Neural cell (in vitro differentiated cells): Measurements from ENCODE around the gene SNAPC5. TPM values are rescaled to one million over a fixed set of nuclear protein-coding genes. Genes with fewer than 3 reads are reported as not detected.

Experiments
- H2AFZ ChIP-seq: fragments of 200-600, 300-800 bp; sonication (generic), shearing (Covaris generic); 2 replicates; pipeline ENCODE4 v1.6.0; 2014; ENCODE audit warnings: low read depth, mild to moderate bottlenecking, antibody characterized with exemption, low read length, moderate library complexity
- H3F3A ChIP-seq: fragments of 200-600 bp; shearing (Covaris generic); 2 replicates; pipeline ENCODE4 v1.6.1; 2016; ENCODE audit warnings: mild to moderate bottlenecking, moderate library complexity, mixed read lengths, antibody characterized with exemption, low read length; ENCODE audit not compliant: insufficient read depth, poor library complexity, severe bottlenecking
- H3K27ac ChIP-seq: fragments of 200-600, 300-800 bp; sonication (generic), shearing (Covaris generic); 2 replicates; pipeline ENCODE4 v1.5.1; 2014; ENCODE audit warnings: mild to moderate bottlenecking, low read length, moderate library complexity
- H3K27me3 ChIP-seq: fragments of 300-800, 200-600 bp; sonication (generic), shearing (Covaris generic); 2 replicates; pipeline ENCODE4 v1.6.0; 2014; ENCODE audit warnings: mild to moderate bottlenecking, low read depth, low read length, moderate library complexity; ENCODE audit not compliant: insufficient read depth
- H3K36me3 ChIP-seq: fragments of 300-800, 200-600 bp; sonication (generic), shearing (Covaris generic); 2 replicates; pipeline ENCODE4 v1.5.1; 2014; ENCODE audit warnings: mild to moderate bottlenecking, antibody characterized with exemption, low read length, moderate library complexity; ENCODE audit not compliant: insufficient read depth
- H3K4me2 ChIP-seq: fragments of 300-800, 200-600 bp; sonication (generic), shearing (Covaris generic); 2 replicates; pipeline ENCODE4 v1.6.0; 2014; ENCODE audit warnings: mild to moderate bottlenecking, low read length
- H3K4me3 ChIP-seq: fragments of 300-800, 200-600 bp; sonication (generic), shearing (Covaris generic); 2 replicates; pipeline ENCODE4 v1.5.1; 2014; ENCODE audit warnings: mild to moderate bottlenecking, low read length, moderate library complexity
- H3K79me2 ChIP-seq: fragments of 200-600 bp; shearing (Covaris generic); replicated peaks from 2 replicates; pipeline ENCODE4 v1.6.0; 2014; ENCODE audit warnings: mild to moderate bottlenecking, low read length, moderate library complexity; ENCODE audit not compliant: insufficient read depth
- H3K9ac ChIP-seq: fragments of 300-800, 200-600 bp; sonication (generic), shearing (Covaris generic); 2 replicates; pipeline ENCODE4 v1.6.1; 2016; ENCODE audit warnings: mild to moderate bottlenecking, low read length, mixed read lengths
- H3K9me2 ChIP-seq: fragments of 200-600 bp; shearing (Covaris generic); 2 replicates; pipeline ENCODE4 v1.6.1; 2016; ENCODE audit warnings: mild to moderate bottlenecking, low read length, mixed read lengths; ENCODE audit not compliant: insufficient read depth
- H3K9me3 ChIP-seq: fragments of 200-600, 300-800 bp; sonication (generic), shearing (Covaris generic); 2 replicates; pipeline ENCODE4 v1.6.1; 2016; ENCODE audit warnings: mild to moderate bottlenecking, mixed run types, low read length, moderate library complexity, mixed read lengths
- H4K20me1 ChIP-seq: fragments of 200-600 bp; shearing (Covaris generic); 2 replicates; pipeline ENCODE4 v1.6.1; 2016; ENCODE audit warnings: mild to moderate bottlenecking, mixed run types; ENCODE audit not compliant: insufficient read depth
- EP300 ChIP-seq: fragments of 450-650 bp; conservative IDR thresholded peaks from 2 replicates; pipeline ENCODE4 v1.6.1; 2014; ENCODE audit warnings: antibody characterized with exemption, mild to moderate bottlenecking, moderate library complexity; ENCODE audit not compliant: poor library complexity, severe bottlenecking
- EZH2 ChIP-seq: fragments of 200-600, 300-800 bp; shearing (Covaris generic), sonication (generic); IDR thresholded peaks from 2 replicates; pipeline ENCODE4 v1.6.1; 2014; ENCODE audit warnings: antibody characterized with exemption, low read length, borderline replicate concordance, mild to moderate bottlenecking; ENCODE audit not compliant: insufficient read depth, poor library complexity, severe bottlenecking
- MXI1 ChIP-seq: fragments of 450-650 bp; conservative IDR thresholded peaks from 2 replicates; pipeline ENCODE4 v1.6.1; 2014; ENCODE audit warnings: antibody characterized with exemption, mild to moderate bottlenecking; ENCODE audit not compliant: poor library complexity, severe bottlenecking
- POLR2AphosphoS5 ChIP-seq: IDR thresholded peaks from 2 replicates; pipeline ENCODE4 v1.6.1; 2012
- RAD21 ChIP-seq: fragments of 450-650 bp; conservative IDR thresholded peaks from 2 replicates; pipeline ENCODE4 v1.6.1; 2014; ENCODE audit warnings: antibody characterized with exemption, mild to moderate bottlenecking, moderate library complexity
- SMC3 ChIP-seq: fragments of 450-650 bp; conservative IDR thresholded peaks from 2 replicates; pipeline ENCODE4 v1.6.1; 2014; ENCODE audit warnings: antibody characterized with exemption, mild to moderate bottlenecking, moderate library complexity; ENCODE audit not compliant: poor library complexity
- TAF1 ChIP-seq: IDR thresholded peaks from 2 replicates; pipeline ENCODE4 v1.6.1; 2012; ENCODE audit warnings: low read depth
- polyA plus RNA-seq: library from polyadenylated mRNA; depleted of rRNA; stranded (reverse); fragments of >200 nt; gene quantifications from 2 replicates; pipeline ENCODE4 v1.2.3, GENCODE V29; 2014
- TF ChIP-seq, protein P1 (sequence below): fragments of 450-650 bp; IDR thresholded peaks from 2 replicates; pipeline ENCODE4 v1.5.1; 2014; ENCODE audit warnings: antibody characterized with exemption, mild to moderate bottlenecking, moderate library complexity; ENCODE audit not compliant: poor library complexity, severe bottlenecking
- TF ChIP-seq, protein P2 (sequence below): IDR thresholded peaks from 2 replicates; pipeline ENCODE4 v1.6.1; 2012; ENCODE audit warnings: borderline replicate concordance

SNAPC5 gene
- polyA plus RNA-seq, 1 donor from 2014 or later, result 62.3 TPM

DNA sequence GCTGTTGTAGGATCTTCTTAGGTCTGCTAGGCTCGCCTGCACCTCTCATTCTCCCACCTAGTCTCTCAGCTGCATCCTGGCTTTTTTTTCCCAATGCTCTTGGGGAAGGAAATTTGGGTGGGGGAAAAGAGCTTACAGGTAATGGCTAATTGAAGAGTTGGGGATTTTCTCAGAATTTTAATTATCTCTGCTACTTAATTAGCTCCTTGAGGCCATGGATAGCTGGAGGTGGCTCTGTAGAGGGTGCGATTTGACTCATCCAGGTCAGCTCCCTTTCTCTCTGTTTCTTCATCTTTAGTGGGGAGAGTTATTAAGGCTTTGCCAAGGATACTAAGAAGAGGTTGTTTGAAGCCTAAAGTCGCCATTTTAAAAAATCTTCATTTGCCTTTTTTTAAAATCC lies 22.6 kb downstream of the SNAPC5 start:
- Histone ChIP-seq H3K9me3 (no peaks in the 10 kb centered on the region), H3K36me3 (no peaks in the 10 kb centered on the region), H4K20me1 (no peaks in the 10 kb centered on the region), H3K9me2 (no peaks in the 10 kb centered on the region), H2AFZ (no peak overlapping the region), H3K27ac (no peak overlapping the region), H3K79me2 (no peaks in the 10 kb centered on the region), H3K4me2 (no peak overlapping the region), H3K4me3 (no peak overlapping the region), H3K9ac (no peak overlapping the region), H3F3A (no peaks in the 10 kb centered on the region), H3K27me3 (no peaks in the 10 kb centered on the region)
- TF ChIP-seq POLR2AphosphoS5 (no peak), EP300 (no peak), TAF1 (no peak), SMC3 (no peak), RAD21 (no peak), MXI1 (no peak), EZH2 (no peak)
- TF ChIP-seq, protein P1, sequence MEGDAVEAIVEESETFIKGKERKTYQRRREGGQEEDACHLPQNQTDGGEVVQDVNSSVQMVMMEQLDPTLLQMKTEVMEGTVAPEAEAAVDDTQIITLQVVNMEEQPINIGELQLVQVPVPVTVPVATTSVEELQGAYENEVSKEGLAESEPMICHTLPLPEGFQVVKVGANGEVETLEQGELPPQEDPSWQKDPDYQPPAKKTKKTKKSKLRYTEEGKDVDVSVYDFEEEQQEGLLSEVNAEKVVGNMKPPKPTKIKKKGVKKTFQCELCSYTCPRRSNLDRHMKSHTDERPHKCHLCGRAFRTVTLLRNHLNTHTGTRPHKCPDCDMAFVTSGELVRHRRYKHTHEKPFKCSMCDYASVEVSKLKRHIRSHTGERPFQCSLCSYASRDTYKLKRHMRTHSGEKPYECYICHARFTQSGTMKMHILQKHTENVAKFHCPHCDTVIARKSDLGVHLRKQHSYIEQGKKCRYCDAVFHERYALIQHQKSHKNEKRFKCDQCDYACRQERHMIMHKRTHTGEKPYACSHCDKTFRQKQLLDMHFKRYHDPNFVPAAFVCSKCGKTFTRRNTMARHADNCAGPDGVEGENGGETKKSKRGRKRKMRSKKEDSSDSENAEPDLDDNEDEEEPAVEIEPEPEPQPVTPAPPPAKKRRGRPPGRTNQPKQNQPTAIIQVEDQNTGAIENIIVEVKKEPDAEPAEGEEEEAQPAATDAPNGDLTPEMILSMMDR, result no peak
- TF ChIP-seq, protein P2, sequence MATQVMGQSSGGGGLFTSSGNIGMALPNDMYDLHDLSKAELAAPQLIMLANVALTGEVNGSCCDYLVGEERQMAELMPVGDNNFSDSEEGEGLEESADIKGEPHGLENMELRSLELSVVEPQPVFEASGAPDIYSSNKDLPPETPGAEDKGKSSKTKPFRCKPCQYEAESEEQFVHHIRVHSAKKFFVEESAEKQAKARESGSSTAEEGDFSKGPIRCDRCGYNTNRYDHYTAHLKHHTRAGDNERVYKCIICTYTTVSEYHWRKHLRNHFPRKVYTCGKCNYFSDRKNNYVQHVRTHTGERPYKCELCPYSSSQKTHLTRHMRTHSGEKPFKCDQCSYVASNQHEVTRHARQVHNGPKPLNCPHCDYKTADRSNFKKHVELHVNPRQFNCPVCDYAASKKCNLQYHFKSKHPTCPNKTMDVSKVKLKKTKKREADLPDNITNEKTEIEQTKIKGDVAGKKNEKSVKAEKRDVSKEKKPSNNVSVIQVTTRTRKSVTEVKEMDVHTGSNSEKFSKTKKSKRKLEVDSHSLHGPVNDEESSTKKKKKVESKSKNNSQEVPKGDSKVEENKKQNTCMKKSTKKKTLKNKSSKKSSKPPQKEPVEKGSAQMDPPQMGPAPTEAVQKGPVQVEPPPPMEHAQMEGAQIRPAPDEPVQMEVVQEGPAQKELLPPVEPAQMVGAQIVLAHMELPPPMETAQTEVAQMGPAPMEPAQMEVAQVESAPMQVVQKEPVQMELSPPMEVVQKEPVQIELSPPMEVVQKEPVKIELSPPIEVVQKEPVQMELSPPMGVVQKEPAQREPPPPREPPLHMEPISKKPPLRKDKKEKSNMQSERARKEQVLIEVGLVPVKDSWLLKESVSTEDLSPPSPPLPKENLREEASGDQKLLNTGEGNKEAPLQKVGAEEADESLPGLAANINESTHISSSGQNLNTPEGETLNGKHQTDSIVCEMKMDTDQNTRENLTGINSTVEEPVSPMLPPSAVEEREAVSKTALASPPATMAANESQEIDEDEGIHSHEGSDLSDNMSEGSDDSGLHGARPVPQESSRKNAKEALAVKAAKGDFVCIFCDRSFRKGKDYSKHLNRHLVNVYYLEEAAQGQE, result no peak

- H3K9ac ChIP-seq, result no peak overlapping the region
- no peak overlapping the region for H3K4me3 ChIP-seq
- H3K79me2 ChIP-seq, result no peaks in the 10 kb centered on the region
- H3K4me2 ChIP-seq, result no peak overlapping the region
- no peaks in the 10 kb centered on the region for H3K9me3 ChIP-seq
- H2AFZ ChIP-seq, result no peak overlapping the region
- TF ChIP-seq, protein P2, result no peak
- no peak for TF ChIP-seq POLR2AphosphoS5
- TF ChIP-seq TAF1, result no peak
- TF ChIP-seq, protein P1, result no peak
- no peak for TF ChIP-seq EZH2
- TF ChIP-seq EP300, result no peak
- no peak for TF ChIP-seq RAD21
- TF ChIP-seq SMC3, result no peak
- H3K27ac ChIP-seq, result no peak overlapping the region
- H3K9me2 ChIP-seq, result no peaks in the 10 kb centered on the region
- H3F3A ChIP-seq, result no peaks in the 10 kb centered on the region
- no peaks in the 10 kb centered on the region for H4K20me1 ChIP-seq
- H3K36me3 ChIP-seq, result no peaks in the 10 kb centered on the region
- H3K27me3 ChIP-seq, result no peaks in the 10 kb centered on the region
Observed at GRCh38 chr15:66474135-66474534, 23.4 kb downstream of the SNAPC5 start.
